ENCODE data around the gene KCNQ1. TPM values are rescaled to one million over a fixed set of nuclear protein-coding genes. Genes with fewer than 3 reads are reported as not detected.

KCNQ1 gene
- total RNA-seq, 1 experiment from 2014 or later: 2.3 TPM

GRCh38 chr11:2402106-2402505, 42.7 kb upstream of the KCNQ1 start:
- Histone ChIP-seq H3K18ac (ENCODE audit: insufficient read length, low read depth, low read length) (no peak overlapping the region), H3K56ac (ENCODE audit: insufficient read length, low read depth, low read length) (no peak overlapping the region), H4K5ac (ENCODE audit: insufficient read length, low read depth, low read length) (no peak overlapping the region), H2BK120ac (ENCODE audit: low read depth, low read length, poor library complexity, severe bottlenecking) (no peak overlapping the region), H3K9ac (ENCODE audit: extremely low read depth, insufficient read length, low read length) (no peak overlapping the region), H3K14ac (ENCODE audit: insufficient read depth, low read length) (no peak overlapping the region), H2BK12ac (ENCODE audit: insufficient read length, low read depth, low read length) (no peak overlapping the region), H3K79me1 (ENCODE audit: insufficient read depth, low read depth, low read length, poor library complexity, severe bottlenecking) (no peaks in the 10 kb centered on the region), H2BK5ac (ENCODE audit: insufficient read length, low read length) (no peak overlapping the region), H3K27ac (ENCODE audit: insufficient read length, low read depth, low read length) (no peak overlapping the region), H4K20me1 (ENCODE audit: control insufficient read depth, insufficient read depth, insufficient read length) (no peaks in the 10 kb centered on the region), H3K23ac (ENCODE audit: insufficient read length, low read depth, low read length) (no peak overlapping the region), H2BK20ac (ENCODE audit: low read depth, low read length, poor library complexity, severe bottlenecking) (no peak overlapping the region), H3K9me3 (ENCODE audit: control insufficient read depth, low read depth, low read length) (no peaks in the 10 kb centered on the region), H3K4me1 (ENCODE audit: insufficient read depth, low read length) (no peaks in the 10 kb centered on the region), H4K91ac (ENCODE audit: insufficient read length, low read depth, low read length) (no peak overlapping the region), H3K27me3 (ENCODE audit: insufficient read depth, low read length) (no peaks in the 10 kb centered on the region), H3T11ph (ENCODE audit: low read length) (no peak overlapping the region), H3K79me2 (ENCODE audit: insufficient read depth, low read length) (no peaks in the 10 kb centered on the region), H4K8ac (replicated peaks; ENCODE audit: insufficient read length, low read depth, low read length) (no peak overlapping the region), H3K4ac (ENCODE audit: low read depth, low read length) (no peak overlapping the region), H2BK15ac (ENCODE audit: low read depth, low read length) (no peak overlapping the region), H2AK5ac (ENCODE audit: insufficient read length, low read length) (no peak overlapping the region), H3K4me2 (ENCODE audit: insufficient read depth, insufficient read length, low read length) (no peak overlapping the region), H3K23me2 (ENCODE audit: insufficient read length, low read depth, low read length, poor library complexity, severe bottlenecking) (peaks cover 13% of the 10 kb centered on the region), H2AFZ (ENCODE audit: low read length) (no peak overlapping the region)
- no peaks in the 10 kb centered on the region for H3K9me3 Mint-ChIP-seq
- peak overlapping the region; percentile 81 to 88 for H3K4me3 Mint-ChIP-seq
- TF ChIP-seq CTCF (conservative IDR thresholded peaks at IDR 0.05): no peak
- DNase-seq: no peak
- H3K4me1 Mint-ChIP-seq: peaks cover 3 to 8% of the 10 kb centered on the region in 2 experiments
- no peak overlapping the region for H3K27ac Mint-ChIP-seq
- WGBS (ENCODE audit: extremely low coverage, insufficient read length, low lambda C conversion rate): no CpG with 5 or more reads among the region's 13 CpGs
- H3K36me3 Mint-ChIP-seq (ENCODE audit: insufficient read depth in 1 of 3, low read depth in 3 of 3): peaks cover 1 to 30% (median 19%) of the 10 kb centered on the region in 3 experiments; a peak in 5 of 7 replicates
- H3K27me3 Mint-ChIP-seq (ENCODE audit: low read depth): peaks cover 2% of the 10 kb centered on the region; the same call in 1 of the 2 replicates

All from H9 (cell line).